ENCODE results near the gene ECM1.

The ECM1 gene

DNA sequence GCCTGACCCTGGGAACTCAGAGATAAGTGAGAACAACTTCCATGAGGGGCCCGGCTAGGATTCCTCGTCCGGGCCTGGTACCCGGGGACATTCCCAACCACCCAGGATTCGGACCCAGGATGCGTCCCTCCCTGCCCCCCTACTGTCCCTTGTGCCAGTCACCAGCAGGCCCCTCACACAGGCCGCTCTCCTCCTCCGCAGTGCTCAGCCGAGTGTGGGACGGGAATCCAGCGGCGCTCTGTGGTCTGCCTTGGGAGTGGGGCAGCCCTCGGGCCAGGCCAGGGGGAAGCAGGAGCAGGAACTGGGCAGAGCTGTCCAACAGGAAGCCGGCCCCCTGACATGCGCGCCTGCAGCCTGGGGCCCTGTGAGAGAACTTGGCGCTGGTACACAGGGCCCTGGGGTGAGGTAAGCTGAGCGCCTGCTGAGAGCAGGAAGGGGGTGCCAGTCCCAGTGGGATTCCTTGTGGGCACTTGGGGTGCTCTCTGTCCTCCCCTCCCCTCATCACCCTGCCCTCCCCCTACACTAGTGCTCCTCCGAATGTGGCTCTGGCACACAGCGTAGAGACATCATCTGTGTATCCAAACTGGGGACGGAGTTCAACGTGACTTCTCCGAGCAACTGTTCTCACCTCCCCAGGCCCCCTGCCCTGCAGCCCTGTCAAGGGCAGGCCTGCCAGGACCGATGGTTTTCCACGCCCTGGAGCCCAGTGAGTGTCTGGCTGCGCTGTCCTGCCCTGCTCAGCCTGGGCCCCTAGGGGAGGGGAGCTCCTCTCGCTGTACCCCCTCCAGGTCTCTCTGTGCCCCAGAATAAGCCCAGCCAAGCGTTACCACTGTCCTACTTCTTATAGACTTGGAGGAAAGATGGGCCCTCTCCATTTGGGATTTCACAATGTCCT is 51.1 kb downstream of the ECM1 start:
- no peak for DNase-seq (ENCODE audit: low read depth in 2 of 2)

DNA sequence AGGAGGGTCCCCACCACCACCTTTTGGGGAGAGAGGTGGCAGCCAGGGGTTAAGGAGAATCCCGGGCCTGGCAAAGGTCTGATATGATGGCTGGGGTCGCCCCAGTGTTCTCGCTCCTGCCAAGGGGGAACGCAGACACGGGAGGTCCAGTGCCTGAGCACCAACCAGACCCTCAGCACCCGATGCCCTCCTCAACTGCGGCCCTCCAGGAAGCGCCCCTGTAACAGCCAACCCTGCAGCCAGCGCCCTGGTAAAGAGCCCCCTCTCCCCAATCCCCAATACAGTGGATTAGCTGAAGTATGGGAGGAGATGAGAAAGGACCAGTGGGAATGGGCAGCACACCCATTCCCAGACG is 51.7 kb downstream of the ECM1 start:
- DNase-seq (ENCODE audit: low read depth in 2 of 2), result no peak

DNA sequence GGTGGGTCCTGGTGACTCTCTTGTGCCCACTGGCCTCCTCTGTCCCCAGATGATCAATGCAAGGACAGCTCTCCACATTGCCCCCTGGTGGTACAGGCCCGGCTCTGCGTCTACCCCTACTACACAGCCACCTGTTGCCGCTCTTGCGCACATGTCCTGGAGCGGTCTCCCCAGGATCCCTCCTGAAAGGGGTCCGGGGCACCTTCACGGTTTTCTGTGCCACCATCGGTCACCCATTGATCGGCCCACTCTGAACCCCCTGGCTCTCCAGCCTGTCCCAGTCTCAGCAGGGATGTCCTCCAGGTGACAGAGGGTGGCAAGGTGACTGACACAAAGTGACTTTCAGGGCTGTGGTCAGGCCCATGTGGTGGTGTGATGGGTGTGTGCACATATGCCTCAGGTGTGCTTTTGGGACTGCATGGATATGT is 52.1 kb downstream of the ECM1 start:
- DNase-seq (ENCODE audit: low read depth in 2 of 2), result no peak

DNA sequence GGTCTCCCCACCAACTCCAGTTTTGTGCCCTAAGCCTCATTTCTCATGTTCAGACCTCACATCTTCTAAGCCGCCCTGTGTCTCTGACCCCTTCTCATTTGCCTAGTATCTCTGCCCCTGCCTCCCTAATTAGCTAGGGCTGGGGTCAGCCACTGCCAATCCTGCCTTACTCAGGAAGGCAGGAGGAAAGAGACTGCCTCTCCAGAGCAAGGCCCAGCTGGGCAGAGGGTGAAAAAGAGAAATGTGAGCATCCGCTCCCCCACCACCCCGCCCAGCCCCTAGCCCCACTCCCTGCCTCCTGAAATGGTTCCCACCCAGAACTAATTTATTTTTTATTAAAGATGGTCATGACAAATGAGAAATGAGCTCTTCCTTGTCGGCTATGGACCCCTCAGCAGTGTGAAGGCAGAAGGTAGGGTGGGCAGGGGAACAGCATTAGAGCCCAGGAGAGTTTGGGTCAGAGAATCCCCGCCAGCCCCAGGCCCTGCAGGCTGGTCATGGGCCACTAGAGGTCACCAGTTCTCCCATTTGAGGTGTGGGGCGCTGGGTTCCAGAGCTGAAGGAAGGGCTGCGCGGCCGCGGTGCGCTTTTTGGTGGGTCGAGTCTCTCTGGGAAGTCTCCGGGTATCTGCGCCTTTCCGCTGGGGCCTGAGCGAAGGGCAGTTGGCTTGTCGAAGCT is 52.8 kb downstream of the ECM1 start:
- peak; percentile 61 to 69 for DNase-seq (ENCODE audit: low read depth in 2 of 2)

DNA sequence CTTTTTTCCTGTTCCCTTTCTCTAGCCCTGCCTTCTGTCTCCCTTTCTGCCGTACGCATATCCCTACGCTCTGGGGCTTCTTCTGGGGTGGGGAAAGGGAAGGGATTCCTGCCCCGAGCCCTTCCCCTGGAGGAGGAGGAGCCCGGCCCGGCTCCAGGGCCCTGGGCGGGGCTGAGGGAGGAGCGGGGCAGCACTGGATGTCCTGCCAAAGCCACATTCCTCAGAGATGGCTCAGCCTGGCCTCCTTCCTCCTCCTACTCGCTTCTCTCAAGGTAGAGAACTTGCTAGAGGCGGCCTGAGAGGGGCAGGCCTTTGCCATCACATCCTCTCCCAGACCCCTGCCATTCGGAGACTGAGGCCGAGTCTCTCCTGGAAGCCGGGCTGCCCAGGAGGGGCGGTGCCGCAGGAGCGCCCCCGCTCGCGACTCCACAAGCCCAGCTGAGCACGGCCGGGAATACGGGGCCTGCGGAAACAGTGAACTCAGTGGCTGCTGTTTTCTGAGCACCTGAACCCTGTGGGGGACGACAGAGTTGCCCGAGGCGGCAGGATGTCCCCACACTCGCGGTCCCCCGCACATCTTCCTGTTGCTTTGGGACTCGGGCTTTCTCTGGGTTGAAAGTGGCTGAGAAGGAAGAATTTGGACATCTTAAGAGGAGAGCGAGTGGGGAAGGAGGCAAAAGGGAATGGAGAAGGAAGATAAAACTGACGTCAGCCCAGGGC is 53.5 kb downstream of the ECM1 start:
- DNase-seq (ENCODE audit: low read depth in 2 of 2), result no peak

DNA sequence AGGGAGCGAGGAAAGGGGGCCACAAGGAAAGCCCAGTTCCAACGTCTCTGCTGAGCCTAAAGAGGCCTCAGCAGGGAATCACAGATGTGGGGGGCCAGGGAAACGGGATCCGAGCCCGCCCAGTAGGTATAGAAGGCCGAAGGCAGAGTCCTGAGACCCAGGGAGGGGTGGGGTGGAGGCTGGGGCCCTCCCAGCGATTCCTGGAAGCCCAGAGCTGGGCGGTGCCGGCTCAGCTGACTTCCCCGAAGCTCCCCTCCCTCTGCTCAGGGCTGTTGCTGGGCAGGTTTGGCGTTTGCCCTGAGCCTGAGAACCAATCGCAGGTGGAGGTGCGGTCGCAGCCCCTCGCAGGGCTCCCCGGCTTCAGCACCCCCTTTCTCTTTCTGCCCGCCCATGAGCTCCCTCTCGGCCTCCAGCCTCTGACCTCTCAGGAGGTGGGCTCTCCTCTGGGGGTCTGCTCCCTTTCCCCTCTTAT is 54.1 kb downstream of the ECM1 start:
- DNase-seq (ENCODE audit: low read depth in 2 of 2), result peak; percentile 75 to 83

DNA sequence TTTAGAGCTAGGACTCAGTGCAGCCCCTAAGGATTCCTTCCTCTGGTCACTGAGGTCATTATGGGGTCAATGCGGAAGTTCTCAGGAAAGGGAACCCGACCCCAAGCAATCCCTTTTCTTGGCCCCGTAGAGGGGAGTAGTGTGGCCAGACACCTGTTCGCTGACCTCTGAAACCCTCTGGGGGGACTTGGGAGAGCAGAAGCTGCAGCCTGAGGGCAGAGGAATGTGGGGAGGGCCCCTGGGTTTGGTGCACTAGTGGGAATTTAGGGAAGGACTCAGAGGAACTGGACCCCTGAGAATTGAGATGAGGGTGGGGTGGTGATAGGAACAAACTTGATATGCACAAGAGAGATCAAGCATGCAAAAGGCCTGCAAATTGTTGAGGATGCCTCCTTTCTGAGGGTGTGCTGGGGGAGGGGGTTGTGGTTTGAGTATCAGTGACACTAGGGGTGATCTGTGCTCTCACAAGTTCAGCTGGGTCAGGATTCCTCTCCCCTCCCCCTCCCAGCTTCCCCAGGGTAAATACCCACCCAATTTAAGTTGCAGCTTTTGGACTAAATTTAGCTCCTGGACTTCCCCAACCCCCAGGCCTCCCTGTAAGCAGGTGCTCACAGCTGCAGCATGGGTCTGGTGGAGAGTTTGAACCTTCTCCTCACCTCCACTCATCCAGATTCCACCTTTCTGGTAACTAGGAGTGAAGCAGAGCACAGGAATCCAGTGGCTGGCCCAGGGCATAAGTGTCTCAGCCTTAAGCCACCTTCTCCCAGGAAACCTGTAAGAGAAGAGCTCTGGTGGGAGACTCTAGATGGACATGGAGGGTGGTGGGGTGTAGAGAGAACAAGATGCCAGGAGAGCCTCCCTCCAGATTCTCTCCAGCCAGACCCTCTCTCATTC is 54.8 kb downstream of the ECM1 start:
- peak in 1 of 2 donors; percentile 59 for DNase-seq (ENCODE audit: low read depth in 2 of 2)
